DOHH2 (cell line): ENCODE data around the gene ZNF124.
"Not testable (repeated sequence)": the region's sequence is repeated elsewhere in the genome, so short reads cannot be mapped to it uniquely, and the experiment has no call there.

Experiments used
- H3F3A ChIP-seq: fragments of 200-600 bp; sonication (generic), shearing (Covaris generic); 2 replicates; pipeline ENCODE4 v1.6.0; 2016; ENCODE audit warnings: antibody characterized with exemption, mild to moderate bottlenecking; ENCODE audit not compliant: control insufficient read depth, insufficient read depth
- H3K27ac ChIP-seq: fragments of 200-600 bp; sonication (generic); 2 replicates; pipeline ENCODE4 v1.5.1; 2014; ENCODE audit warnings: low read depth, mild to moderate bottlenecking, low read length, moderate library complexity
- H3K27me3 ChIP-seq: fragments of 200-600 bp; sonication (generic); 2 replicates; pipeline ENCODE4 v1.6.1; 2014; ENCODE audit warnings: mild to moderate bottlenecking, low read length, mixed read lengths; ENCODE audit not compliant: control insufficient read depth
- H3K36me3 ChIP-seq: fragments of 200-600 bp; sonication (generic); 2 replicates; pipeline ENCODE4 v1.6.1; 2014; ENCODE audit warnings: mild to moderate bottlenecking, low read length, moderate library complexity, mixed read lengths; ENCODE audit not compliant: control insufficient read depth
- H3K4me1 ChIP-seq: fragments of 200-600 bp; sonication (generic); 2 replicates; pipeline ENCODE4 v1.6.1; 2014; ENCODE audit warnings: mild to moderate bottlenecking, low read length, mixed read lengths; ENCODE audit not compliant: control insufficient read depth
- H3K4me2 ChIP-seq: fragments of 200-600 bp; sonication (generic); 2 replicates; pipeline ENCODE4 v1.6.0; 2014; ENCODE audit warnings: mild to moderate bottlenecking, low read length, moderate library complexity
- H3K4me3 ChIP-seq: fragments of 200-600 bp; sonication (generic); 2 replicates; pipeline ENCODE4 v1.5.1; 2014; ENCODE audit warnings: mild to moderate bottlenecking, low read length, mixed read lengths
- H3K79me2 ChIP-seq: fragments of 200-600 bp; sonication (generic); 2 replicates; pipeline ENCODE4 v1.6.1; 2014; ENCODE audit warnings: mild to moderate bottlenecking, low read length, mixed read lengths; ENCODE audit not compliant: control insufficient read depth
- H3K9me2 ChIP-seq: fragments of 200-600 bp; sonication (generic); replicated peaks from 2 replicates; pipeline ENCODE4 v1.6.1; 2014; ENCODE audit warnings: mild to moderate bottlenecking, low read length, mixed read lengths; ENCODE audit not compliant: control insufficient read depth
- H3K9me3 ChIP-seq: fragments of 200-600 bp; sonication (generic); 2 replicates; pipeline ENCODE4 v1.6.1; 2014; ENCODE audit warnings: antibody characterized with exemption, low read length, mixed read lengths; ENCODE audit not compliant: control insufficient read depth, insufficient read depth
- H4K20me1 ChIP-seq: fragments of 200-600 bp; sonication (generic); 2 replicates; pipeline ENCODE4 v1.6.0; 2014; ENCODE audit warnings: low read depth, mild to moderate bottlenecking, antibody characterized with exemption, low read length, moderate library complexity; ENCODE audit not compliant: control insufficient read depth, insufficient read depth
- CTCF ChIP-seq: fragments of 200-600 bp; sonication (generic); IDR thresholded peaks from one replicate; pipeline ENCODE4 v1.5.1; 2014; ENCODE audit warnings: antibody characterized with exemption, mild to moderate bottlenecking, low read depth, low read length; ENCODE audit not compliant: poor library complexity, severe bottlenecking
- EZH2phosphoT487 ChIP-seq: fragments of 200-600 bp; sonication (generic); IDR thresholded peaks from 2 replicates; pipeline ENCODE4 v1.6.1; 2017; ENCODE audit warnings: borderline replicate concordance, mild to moderate bottlenecking, antibody characterized with exemption, low read length, moderate library complexity, mixed read lengths

The ZNF124 gene

DNA sequence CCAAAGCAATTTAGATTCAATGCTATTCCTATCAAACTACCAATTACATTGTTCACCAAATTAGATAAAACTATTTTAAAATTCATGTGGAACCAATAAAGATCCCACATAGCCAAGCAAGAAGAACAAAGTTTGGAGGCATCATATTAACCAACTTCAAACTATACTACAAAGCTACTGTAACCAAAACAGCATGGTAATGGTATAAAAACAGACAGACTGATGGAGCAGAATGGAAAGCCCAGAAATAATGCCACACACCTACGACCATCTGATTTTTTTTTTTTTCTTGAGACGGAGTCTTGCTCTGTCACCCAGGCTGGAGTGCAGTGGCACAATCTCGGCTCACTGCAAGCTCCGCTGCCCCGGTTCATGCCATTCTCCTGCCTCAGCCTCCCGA, 7.1 kb downstream of the ZNF124 start:
- H3K4me1 ChIP-seq: no peaks in the 10 kb centered on the region
- H3K4me3 ChIP-seq: no peak overlapping the region
- no peaks in the 10 kb centered on the region for H3K27me3 ChIP-seq
- TF ChIP-seq EZH2phosphoT487: no peak
- no peak for TF ChIP-seq CTCF
- no peaks in the 10 kb centered on the region; the same call in 1 of the 2 replicates for H4K20me1 ChIP-seq
- peaks cover 75% of the 10 kb centered on the region for H3K9me3 ChIP-seq
- no peak overlapping the region for H3K4me2 ChIP-seq
- H3K36me3 ChIP-seq: peaks cover 79% of the 10 kb centered on the region
- H3K9me2 ChIP-seq: no peaks in the 10 kb centered on the region
- H3K79me2 ChIP-seq: peaks cover 99% of the 10 kb centered on the region
- H3K27ac ChIP-seq: no peak overlapping the region
- H3F3A ChIP-seq: no peaks in the 10 kb centered on the region

- Histone ChIP-seq H3F3A (no peaks in the 10 kb centered on the region; the same call in none of the 2 replicates), H3K79me2 (peaks cover 63% of the 10 kb centered on the region), H3K9me3 (peaks cover 50% of the 10 kb centered on the region), H3K27ac (no peak overlapping the region), H4K20me1 (no peaks in the 10 kb centered on the region), H3K36me3 (peaks cover 84% of the 10 kb centered on the region), H3K4me2 (no peak overlapping the region), H3K27me3 (no peaks in the 10 kb centered on the region), H3K9me2 (no peaks in the 10 kb centered on the region), H3K4me3 (no peak overlapping the region), H3K4me1 (no peaks in the 10 kb centered on the region)
- no peak for TF ChIP-seq EZH2phosphoT487
- TF ChIP-seq CTCF: no peak
These were observed 15.0 kb downstream of the ZNF124 start for GRCh38 chr1:247156787-247157232.

DNA sequence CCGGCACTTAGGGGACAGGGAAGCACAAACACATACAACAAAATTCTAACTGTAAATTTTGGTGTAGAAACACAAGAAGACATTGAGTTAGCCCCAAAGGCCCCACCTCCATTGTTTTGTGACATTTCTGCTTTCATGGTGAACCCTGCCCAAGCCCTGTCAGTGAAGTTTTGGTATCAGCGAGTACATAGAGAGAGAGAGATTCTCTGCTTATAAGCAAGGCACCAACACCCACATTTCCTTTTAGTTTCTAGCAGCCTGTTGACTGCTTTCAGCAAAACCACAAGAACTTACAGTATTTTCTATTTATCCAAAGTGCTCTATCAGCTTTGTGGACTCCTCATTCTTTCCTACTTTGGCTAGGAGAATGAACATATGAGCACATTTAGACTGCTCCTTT, 24.0 kb downstream of the ZNF124 start:
- TF ChIP-seq EZH2phosphoT487: no peak
- TF ChIP-seq CTCF: no peak

GRCh38 chr1:247147120-247147519, 24.7 kb downstream of the ZNF124 start:
- H3K9me2 ChIP-seq, H3K27ac ChIP-seq, H3F3A ChIP-seq, H3K4me2 ChIP-seq, H3K4me3 ChIP-seq, H4K20me1 ChIP-seq, H3K4me1 ChIP-seq, H3K27me3 ChIP-seq: not testable (repeated sequence)
- Histone ChIP-seq H3K79me2 (peaks cover 57% of the 10 kb centered on the region), H3K9me3 (peaks cover 50% of the 10 kb centered on the region), H3K36me3 (peaks cover 73% of the 10 kb centered on the region)

More for the DNA sequence above, 24.0 kb downstream of the ZNF124 start:
- Histone ChIP-seq H3K4me1 (no peaks in the 10 kb centered on the region), H3K79me2 (peaks cover 54% of the 10 kb centered on the region), H3K4me3 (no peak overlapping the region), H3K36me3 (peaks cover 73% of the 10 kb centered on the region), H3K9me2 (no peaks in the 10 kb centered on the region), H3K27ac (no peak overlapping the region), H3K9me3 (peaks cover 49% of the 10 kb centered on the region), H3F3A (peaks cover 2% of the 10 kb centered on the region), H3K4me2 (no peak overlapping the region), H4K20me1 (no peaks in the 10 kb centered on the region), H3K27me3 (no peaks in the 10 kb centered on the region)
